Heart right ventricle (tissue), 16 donors: ENCODE results near the gene PUM1. TPM values are rescaled to one million over a fixed set of nuclear protein-coding genes. Genes with fewer than 3 reads are reported as not detected.

Experiments used
- ATAC-seq, 8 donors: fragments of 200-7000 bp; cut with Tn5 transposase; one replicate each; pipeline ENCODE4 v1.9.1; 2020; ENCODE audit warnings: mild to moderate bottlenecking in 8 of 8, moderate library complexity in 8 of 8, moderate number of reproducible peaks in 1 of 8
- DNase-seq, 2 donors: peaks; one replicate each; pipeline ENCODE4 v3.0.0-alpha.2; 2020
- H3K27ac ChIP-seq, 10 donors: fragments of 200-600 bp; sonication (generic) in 2 of 10; one replicate each; pipeline versions ENCODE4 v1.5.0 to v1.8.0; 2020 to 2022; ENCODE audit warnings: mild to moderate bottlenecking in 3 of 10
- H3K27me3 ChIP-seq, 7 donors: fragments of 200-600 bp; one replicate each; pipeline ENCODE4 v1.8.0; 2021 to 2022; ENCODE audit warnings: mild to moderate bottlenecking in 2 of 7
- H3K36me3 ChIP-seq, 9 donors: fragments of 200-600 bp; sonication (generic) in 1 of 9; one replicate each; pipeline versions ENCODE4 v1.5.0 to v1.8.0; 2020 to 2022; ENCODE audit warnings: mild to moderate bottlenecking in 2 of 9
- H3K4me1 ChIP-seq, 9 donors: fragments of 200-600 bp; sonication (generic) in 1 of 9; one replicate each; pipeline versions ENCODE4 v1.5.0 to v1.8.0; 2020 to 2022; ENCODE audit warnings: mild to moderate bottlenecking in 4 of 9
- H3K4me3 ChIP-seq, 10 donors: fragments of 200-600 bp; sonication (generic) in 2 of 10; one replicate each; pipeline versions ENCODE4 v1.5.0 to v1.8.0; 2020 to 2022; ENCODE audit warnings: mild to moderate bottlenecking in 7 of 10, moderate library complexity in 2 of 10
- H3K9me3 ChIP-seq, 11 donors: fragments of 200-600 bp in 10 of 11; sonication (generic) in 2 of 11; one replicate each; pipeline versions ENCODE4 v1.5.0 to v1.8.0; 2013 to 2022; ENCODE audit warnings: mild to moderate bottlenecking in 2 of 11, control low read depth in 1 of 11, moderate library complexity in 1 of 11
- whole genome bisulfite sequencing, 2 donors: extraction: QIAGEN DNeasy Blood & Tissue Kit; methylation state at CpG; one replicate each; pipeline ENCODE4 v1.1.7; 2013; ENCODE audit warnings: inconsistent platforms in 1 of 2; 5-methylcytosine and 5-hydroxymethylcytosine counted together
- intact Hi-C, 10 donors: fragments of 100-400 bp; cut with DNase I; formaldehyde crosslinking; loops; one replicate each; pipeline versions ENCODE4 v1.11.1 to v1.14.2; 2022
- polyA plus RNA-seq, 2 donors: library from polyadenylated mRNA; stranded (reverse); fragments of 200-250 nt; gene quantifications; one replicate each; pipeline ENCODE4 v1.2.3, GENCODE V29; 2013
- total RNA-seq, 10 donors: library from RNA; stranded (reverse); fragmentation: NEBNext Ultra II Directional in 3 of 10; extraction: Animal tissue kit (Norgen Biotek cat#: 25700) in 3 of 10; gene quantifications; one replicate each; pipeline versions ENCODE4 v1.2.1 to v1.2.4, GENCODE V29; 2021 to 2023
- TF ChIP-seq, protein P1 (sequence below), 9 donors: fragments of 200-600 bp; sonication (generic) in 2 of 9; IDR thresholded peaks; one replicate each; pipeline versions ENCODE4 v1.5.0 to v1.8.0; 2021 to 2022; ENCODE audit warnings: antibody characterized with exemption in 9 of 9, mild to moderate bottlenecking in 5 of 9, moderate library complexity in 1 of 9
- donor health status: Arrhythmogenic right ventricular cardiomyopathy.
- donor health status: ischemic (EF 13 %, LVEDD 7.1; RV severe dilation, severe dysfunction).
- donor health status: healthy with polysubstance abuse.
- donor health status: DM: no; HTN: yes; CAD: no.
- donor health status: DM: no; HTN: no; CAD: no.
- donor health status: ischemic (EF 25% LVEDD 6.9; RV normal size, moderate dysfunction).
- donor health status: ischemic (EF 25% LVEDD 5.7; RV mildly dilated, moderate dysfunction).
- donor health status: healthy.
- donor health status: DM: yes; HTN: yes; CAD: no.
- donor health status: Ischemic cardiomyopathy.
- donor health status: ischemic (EF 35%, LVEDD 5.7; RV mildly dilated, moderate dysfunction).
- donor health status: nonischemic (EF 11% LVEDD 7.7; RV severe dilation, severe dysfunction).
- donor health status: DM: yes; HTN: yes; CAD: no.
- donor health status: PGD.
- donor health status: ischemic (EF 29% LVEDD 5.4; RV normal size, mild dysfunction).
- donor health status: nonischemic (EF 23%, LVEDD 6.1; RV moderate dilation, normal function).

The PUM1 gene
- total and polyA plus RNA-seq, 12 donors: 13.5 to 91.2 (median 81.0) TPM

DNA sequence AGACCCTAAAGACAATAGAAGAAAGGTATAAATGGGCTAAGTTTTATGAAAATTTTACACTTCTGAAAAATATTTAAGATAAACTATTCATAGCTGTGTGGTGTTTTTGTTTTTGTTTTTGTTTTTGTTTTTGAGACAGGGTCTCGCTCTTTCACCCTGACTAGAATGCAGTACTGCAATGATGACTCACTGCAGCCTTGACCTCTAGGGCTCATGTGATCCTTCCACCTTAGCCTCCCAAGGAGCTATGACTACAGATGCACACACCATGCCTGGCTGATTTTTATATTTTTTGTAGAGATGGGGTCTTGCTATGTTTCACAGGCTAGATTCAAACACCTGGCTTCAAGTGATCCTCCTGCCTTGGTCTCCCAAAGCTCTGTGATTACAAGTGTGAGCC is 66.6 kb downstream of the PUM1 start:
- peak in 1 of 8 donors; percentile 20 for ATAC-seq
- no peak for DNase-seq
- peaks cover 0 to 87% (median 0%) of the 10 kb centered on the region in 9 donors for H3K36me3 ChIP-seq
- no peak overlapping the region for H3K27ac ChIP-seq
- intact Hi-C loops: no loop called here
- TF ChIP-seq, protein P1, sequence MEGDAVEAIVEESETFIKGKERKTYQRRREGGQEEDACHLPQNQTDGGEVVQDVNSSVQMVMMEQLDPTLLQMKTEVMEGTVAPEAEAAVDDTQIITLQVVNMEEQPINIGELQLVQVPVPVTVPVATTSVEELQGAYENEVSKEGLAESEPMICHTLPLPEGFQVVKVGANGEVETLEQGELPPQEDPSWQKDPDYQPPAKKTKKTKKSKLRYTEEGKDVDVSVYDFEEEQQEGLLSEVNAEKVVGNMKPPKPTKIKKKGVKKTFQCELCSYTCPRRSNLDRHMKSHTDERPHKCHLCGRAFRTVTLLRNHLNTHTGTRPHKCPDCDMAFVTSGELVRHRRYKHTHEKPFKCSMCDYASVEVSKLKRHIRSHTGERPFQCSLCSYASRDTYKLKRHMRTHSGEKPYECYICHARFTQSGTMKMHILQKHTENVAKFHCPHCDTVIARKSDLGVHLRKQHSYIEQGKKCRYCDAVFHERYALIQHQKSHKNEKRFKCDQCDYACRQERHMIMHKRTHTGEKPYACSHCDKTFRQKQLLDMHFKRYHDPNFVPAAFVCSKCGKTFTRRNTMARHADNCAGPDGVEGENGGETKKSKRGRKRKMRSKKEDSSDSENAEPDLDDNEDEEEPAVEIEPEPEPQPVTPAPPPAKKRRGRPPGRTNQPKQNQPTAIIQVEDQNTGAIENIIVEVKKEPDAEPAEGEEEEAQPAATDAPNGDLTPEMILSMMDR (IDR thresholded peaks at IDR 0.05): no peak
- 92 to 96% methylated on average over 1 of the region's 1 CpG for WGBS, 2 donors
- H3K27me3 ChIP-seq: no peaks in the 10 kb centered on the region
- no peak overlapping the region for H3K4me3 ChIP-seq
- H3K9me3 ChIP-seq: no peaks in the 10 kb centered on the region
- peaks cover 0 to 41% (median 21%) of the 10 kb centered on the region in 9 donors for H3K4me1 ChIP-seq

DNA sequence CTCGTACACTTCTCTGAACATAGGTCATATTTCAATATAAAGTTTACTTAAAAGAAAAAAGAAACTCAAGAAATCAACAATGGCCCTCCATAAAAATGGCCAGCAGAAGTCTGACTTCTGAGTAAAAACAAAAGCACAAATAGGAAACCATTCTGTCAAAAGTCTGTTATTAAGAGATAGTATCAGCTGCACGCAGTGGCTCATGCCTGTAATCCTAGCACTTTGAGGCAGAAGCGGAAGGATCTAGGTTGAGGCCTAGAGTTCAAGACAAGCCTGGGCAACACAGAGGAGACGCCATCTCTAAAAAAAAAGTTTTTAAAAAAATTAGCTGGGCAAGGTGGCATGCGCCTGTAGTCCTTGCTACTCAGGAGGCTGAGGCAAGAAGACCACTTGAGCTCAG is 67.3 kb downstream of the PUM1 start:
- H3K36me3 ChIP-seq: peaks cover 0 to 86% (median 0%) of the 10 kb centered on the region in 9 donors
- no peaks in the 10 kb centered on the region for H3K27me3 ChIP-seq
- peaks cover 0 to 37% (median 21%) of the 10 kb centered on the region in 9 donors for H3K4me1 ChIP-seq
- no peaks in the 10 kb centered on the region for H3K9me3 ChIP-seq
- no peak for DNase-seq
- no peak overlapping the region for H3K27ac ChIP-seq
- H3K4me3 ChIP-seq: no peak overlapping the region
- no peak for ATAC-seq
- TF ChIP-seq, protein P1 (IDR thresholded peaks at IDR 0.05): no peak
- intact Hi-C loops: no loop called here
- WGBS, 2 donors: 98% methylated on average over 5 of the region's 5 CpGs

DNA sequence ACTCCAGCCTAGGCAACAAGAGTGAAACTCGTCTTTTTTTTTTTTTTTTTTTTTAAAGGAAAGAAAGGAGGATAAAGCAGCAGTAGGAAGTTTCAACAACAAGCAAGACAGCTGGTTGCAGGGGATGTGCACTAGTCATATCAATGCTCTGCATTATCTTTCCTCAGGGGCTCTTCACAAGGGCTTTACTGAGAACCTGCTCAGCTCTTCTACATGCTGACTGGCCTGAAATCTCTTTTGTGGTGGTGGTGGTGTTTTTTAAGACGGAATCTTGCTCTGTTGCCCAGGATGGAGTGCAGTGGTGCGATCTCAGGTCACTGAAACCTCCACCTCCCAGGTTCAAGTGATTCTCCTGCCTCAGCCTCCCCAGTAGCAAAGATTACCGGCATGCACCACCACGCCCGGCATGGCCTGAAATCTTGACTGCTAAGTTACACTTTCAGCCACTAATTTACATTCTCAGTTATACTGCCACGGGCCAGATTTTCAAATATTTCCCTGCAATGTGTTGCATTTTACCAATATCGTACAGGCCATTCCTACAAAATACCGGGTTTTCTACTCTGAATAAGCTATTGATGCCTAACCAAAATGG is 68.0 kb downstream of the PUM1 start:
- intact Hi-C loops: no loop called here
- Histone ChIP-seq H3K4me3 (no peak overlapping the region), H3K9me3 (no peaks in the 10 kb centered on the region), H3K27ac (no peak overlapping the region), H3K4me1 (peaks cover 0 to 35% (median 21%) of the 10 kb centered on the region in 9 donors), H3K36me3 (peaks cover 0 to 84% (median 0%) of the 10 kb centered on the region in 9 donors), H3K27me3 (no peaks in the 10 kb centered on the region)
- WGBS, 2 donors: 93 to 94% methylated on average over 9 of the region's 9 CpGs
- TF ChIP-seq, protein P1 (IDR thresholded peaks at IDR 0.05): no peak
- DNase-seq: no peak
- ATAC-seq: no peak

DNA sequence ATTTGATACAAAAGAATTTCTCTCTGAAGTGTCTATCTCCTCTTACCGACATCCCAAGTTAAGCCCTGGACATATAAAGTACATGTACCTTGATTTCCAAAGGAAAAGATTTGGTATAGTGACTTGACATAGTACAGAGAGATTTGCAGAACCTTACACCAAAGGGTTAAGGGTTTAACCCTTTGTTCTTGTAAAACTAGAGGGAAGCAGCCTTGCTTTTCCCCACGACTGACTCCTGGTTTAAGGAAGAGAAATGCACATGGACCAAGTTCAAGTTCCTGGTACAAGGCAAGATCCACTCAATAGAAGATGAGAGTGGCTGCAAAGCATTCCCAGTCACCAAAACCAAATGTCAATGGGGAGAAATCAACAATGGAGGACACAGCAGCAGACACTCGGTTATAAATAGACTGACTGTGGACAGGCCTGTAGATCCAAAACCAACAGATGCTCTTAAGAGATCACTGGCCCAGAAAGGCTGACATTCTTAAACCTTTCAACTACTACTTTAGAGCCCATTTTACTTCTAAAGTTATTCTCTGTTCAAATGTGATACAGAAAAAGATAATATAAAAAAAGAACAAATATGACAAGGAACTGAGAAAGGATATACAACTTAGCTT is 69.4 kb downstream of the PUM1 start:
- ATAC-seq: peak in 5 of 8 donors; percentile 57 to 73 (median 67)

More for the DNA sequence above, 69.4 kb downstream of the PUM1 start:
- DNase-seq: no peak
- Histone ChIP-seq H3K4me3 (no peak overlapping the region), H3K9me3 (no peaks in the 10 kb centered on the region), H3K36me3 (peaks cover 0 to 85% (median 6%) of the 10 kb centered on the region in 9 donors), H3K27ac (no peak overlapping the region), H3K4me1 (peaks cover 0 to 32% (median 16%) of the 10 kb centered on the region in 9 donors), H3K27me3 (no peaks in the 10 kb centered on the region)
- WGBS, 2 donors: 51 to 53% methylated on average over 3 of the region's 3 CpGs
- intact Hi-C loops: no loop called here
- TF ChIP-seq, protein P1 (IDR thresholded peaks at IDR 0.05): no peak
